ENCODE results near the gene GOLPH3L.
"Not testable (repeated sequence)": the region's sequence is repeated elsewhere in the genome, so short reads cannot be mapped to it uniquely, and the experiment has no call there.

Gene GOLPH3L

DNA sequence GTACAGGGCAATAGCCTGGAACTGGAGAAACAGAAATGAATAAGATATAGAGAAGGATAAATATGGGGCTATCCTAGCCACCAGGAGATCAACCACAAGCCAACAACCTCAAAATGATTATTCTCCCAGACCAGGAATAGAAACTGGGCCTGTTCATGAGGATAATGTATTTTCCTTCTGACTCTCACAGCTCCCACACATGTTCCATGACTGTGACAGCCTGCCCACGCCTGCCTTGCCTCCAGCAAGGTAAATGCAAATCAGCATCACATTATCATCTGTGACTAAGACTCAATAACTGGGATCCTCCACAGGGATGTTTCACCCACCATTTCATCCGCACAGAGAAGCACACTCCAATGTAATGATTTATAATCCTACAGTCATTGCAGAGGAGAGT, 70.8 kb downstream of the GOLPH3L start:
- Histone ChIP-seq H3K9me3 (ENCODE audit: control insufficient read depth, insufficient read depth, low read length) (no peaks in the 10 kb centered on the region), H3K9ac (ENCODE audit: low read depth, low read length) (no peak overlapping the region), H3K4me3 (ENCODE audit: low read depth, low read length) (no peak overlapping the region), H3K27me3 (ENCODE audit: control insufficient read depth, insufficient read depth, low read length) (no peaks in the 10 kb centered on the region), H3K4me1 (ENCODE audit: control insufficient read depth, insufficient read depth, low read length) (peaks cover 7% of the 10 kb centered on the region), H3K36me3 (ENCODE audit: control insufficient read depth, insufficient read depth, low read length) (peaks cover 34% of the 10 kb centered on the region)

- not testable (repeated sequence) for H3K27me3 ChIP-seq (ENCODE audit: control insufficient read depth, insufficient read depth, low read length); H3K4me1 ChIP-seq (ENCODE audit: control insufficient read depth, insufficient read depth, low read length); H3K4me3 ChIP-seq (ENCODE audit: low read depth, low read length); H3K9me3 ChIP-seq (ENCODE audit: control insufficient read depth, insufficient read depth, low read length); H3K9ac ChIP-seq (ENCODE audit: low read depth, low read length)
- peaks cover 45% of the 10 kb centered on the region for H3K36me3 ChIP-seq (ENCODE audit: control insufficient read depth, insufficient read depth, low read length)
Measured at GRCh38 chr1:150624546-150624945, 72.4 kb downstream of the GOLPH3L start.

DNA sequence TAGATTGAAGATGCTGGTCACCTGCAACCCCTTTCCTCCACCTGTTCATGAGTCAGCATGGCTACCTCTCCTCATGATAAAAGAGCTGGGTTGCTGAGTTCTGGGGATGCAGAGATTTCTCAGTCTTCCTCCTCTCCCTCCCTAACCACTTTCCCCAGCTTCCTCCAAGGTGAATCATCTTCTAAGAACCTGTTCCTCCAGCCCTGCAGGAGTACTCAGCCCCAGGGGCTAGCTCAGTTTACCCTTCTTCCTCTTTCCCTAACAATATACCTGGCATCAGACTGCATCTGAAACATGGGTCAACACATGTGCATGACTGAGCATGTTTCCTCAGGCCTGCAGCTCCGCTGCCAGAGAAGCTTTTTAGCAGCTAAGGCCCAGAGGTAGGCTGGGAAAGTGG, 72.8 kb downstream of the GOLPH3L start:
- not testable (repeated sequence) for H3K4me3 ChIP-seq (ENCODE audit: low read depth, low read length); H3K27me3 ChIP-seq (ENCODE audit: control insufficient read depth, insufficient read depth, low read length); H3K9me3 ChIP-seq (ENCODE audit: control insufficient read depth, insufficient read depth, low read length); H3K9ac ChIP-seq (ENCODE audit: low read depth, low read length); H3K4me1 ChIP-seq (ENCODE audit: control insufficient read depth, insufficient read depth, low read length)
- H3K36me3 ChIP-seq (ENCODE audit: control insufficient read depth, insufficient read depth, low read length), result peaks cover 49% of the 10 kb centered on the region

- peak overlapping the region; percentile 24 for H3K9ac ChIP-seq (ENCODE audit: low read depth, low read length)
- H3K4me3 ChIP-seq (ENCODE audit: low read depth, low read length), result no peak overlapping the region
- peaks cover 4% of the 10 kb centered on the region for H3K4me1 ChIP-seq (ENCODE audit: control insufficient read depth, insufficient read depth, low read length)
- H3K36me3 ChIP-seq (ENCODE audit: control insufficient read depth, insufficient read depth, low read length), result peaks cover 52% of the 10 kb centered on the region
- H3K27me3 ChIP-seq (ENCODE audit: control insufficient read depth, insufficient read depth, low read length), result no peaks in the 10 kb centered on the region
- no peaks in the 10 kb centered on the region for H3K9me3 ChIP-seq (ENCODE audit: control insufficient read depth, insufficient read depth, low read length)
Measured at GRCh38 chr1:150622303-150622975, 74.5 kb downstream of the GOLPH3L start.

- H3K4me3 ChIP-seq (ENCODE audit: low read depth, low read length), result no peak overlapping the region
- peaks cover 4% of the 10 kb centered on the region for H3K4me1 ChIP-seq (ENCODE audit: control insufficient read depth, insufficient read depth, low read length)
- no peaks in the 10 kb centered on the region for H3K27me3 ChIP-seq (ENCODE audit: control insufficient read depth, insufficient read depth, low read length)
- peak overlapping the region; percentile 24 for H3K9ac ChIP-seq (ENCODE audit: low read depth, low read length)
- peaks cover 48% of the 10 kb centered on the region for H3K36me3 ChIP-seq (ENCODE audit: control insufficient read depth, insufficient read depth, low read length)
- no peaks in the 10 kb centered on the region for H3K9me3 ChIP-seq (ENCODE audit: control insufficient read depth, insufficient read depth, low read length)
Measured at GRCh38 chr1:150621497-150622302, 75.3 kb downstream of the GOLPH3L start.

DNA sequence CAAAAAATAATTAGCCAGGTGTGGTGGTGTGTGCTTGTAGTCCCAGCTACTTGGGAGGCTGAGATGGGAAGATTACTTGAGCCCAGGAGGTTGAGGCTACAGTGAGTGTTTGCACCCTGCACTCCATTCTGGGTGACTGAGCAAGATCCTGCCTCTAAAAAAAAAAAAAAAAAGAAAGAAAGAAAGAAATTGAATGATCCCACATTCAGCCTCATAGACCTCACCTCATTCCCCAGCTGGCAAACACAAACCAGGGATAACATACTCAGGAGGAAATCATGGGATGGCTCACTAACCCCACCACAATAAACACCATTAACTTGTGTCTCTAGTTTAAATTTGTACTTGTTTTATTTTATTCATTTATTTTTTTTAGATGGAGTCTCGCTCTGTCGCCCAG, 76.0 kb downstream of the GOLPH3L start:
- Histone ChIP-seq H3K9ac (ENCODE audit: low read depth, low read length) (no peak overlapping the region), H3K36me3 (ENCODE audit: control insufficient read depth, insufficient read depth, low read length) (peaks cover 43% of the 10 kb centered on the region), H3K4me3 (ENCODE audit: low read depth, low read length) (no peak overlapping the region)

DNA sequence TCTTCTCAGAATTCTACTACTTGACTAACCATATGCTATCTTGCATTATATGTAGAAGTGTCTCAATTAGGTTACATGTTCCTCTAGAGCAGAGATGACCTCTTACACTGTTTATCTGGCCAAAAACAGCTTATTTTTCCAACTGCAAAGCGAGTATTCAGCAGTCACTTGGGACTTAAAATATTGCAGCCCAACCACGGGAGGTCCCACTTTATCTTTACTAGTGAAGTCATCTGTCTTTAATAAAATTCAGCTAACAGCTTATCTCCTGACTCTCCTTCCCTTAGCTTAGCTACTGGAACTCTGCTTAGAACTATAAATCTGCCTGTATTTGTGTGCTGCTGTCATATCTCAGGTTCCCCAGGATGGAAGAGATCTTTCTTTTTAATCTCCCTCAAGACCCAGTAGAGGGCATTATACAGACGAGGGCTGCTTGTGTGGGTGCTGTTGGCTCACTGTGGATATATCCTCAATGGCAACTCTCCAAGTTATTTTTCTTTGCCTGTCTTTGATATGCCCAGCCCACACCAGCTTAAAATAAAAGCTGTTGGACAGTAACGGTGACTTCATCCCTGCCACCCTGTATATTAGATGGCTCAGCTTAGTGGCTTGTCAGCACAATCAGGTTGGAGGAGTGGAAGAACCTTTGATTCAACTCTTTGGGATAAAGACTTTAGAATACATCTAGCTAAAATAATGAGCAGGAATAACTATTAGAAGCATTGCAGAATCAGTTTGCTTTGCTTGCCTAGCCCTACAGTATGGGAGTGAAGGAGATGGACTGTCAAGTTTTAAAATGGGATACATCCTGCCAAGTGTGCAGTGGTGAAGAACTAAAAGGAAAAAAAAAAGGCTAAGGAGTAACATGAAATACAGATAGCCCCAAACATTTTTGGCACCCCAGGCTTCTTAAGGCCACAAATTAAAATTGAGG, 77.1 kb downstream of the GOLPH3L start:
- peaks cover 4% of the 10 kb centered on the region for H3K4me1 ChIP-seq (ENCODE audit: control insufficient read depth, insufficient read depth, low read length)
- no peaks in the 10 kb centered on the region for H3K27me3 ChIP-seq (ENCODE audit: control insufficient read depth, insufficient read depth, low read length)
- H3K36me3 ChIP-seq (ENCODE audit: control insufficient read depth, insufficient read depth, low read length), result peaks cover 38% of the 10 kb centered on the region
- no peaks in the 10 kb centered on the region for H3K9me3 ChIP-seq (ENCODE audit: control insufficient read depth, insufficient read depth, low read length)
- H3K9ac ChIP-seq (ENCODE audit: low read depth, low read length), result no peak overlapping the region
- no peak overlapping the region for H3K4me3 ChIP-seq (ENCODE audit: low read depth, low read length)

More for the DNA sequence above, 76.0 kb downstream of the GOLPH3L start:
- Histone ChIP-seq H3K27me3 (ENCODE audit: control insufficient read depth, insufficient read depth, low read length) (no peaks in the 10 kb centered on the region), H3K9me3 (ENCODE audit: control insufficient read depth, insufficient read depth, low read length) (no peaks in the 10 kb centered on the region), H3K4me1 (ENCODE audit: control insufficient read depth, insufficient read depth, low read length) (peaks cover 4% of the 10 kb centered on the region)

DNA sequence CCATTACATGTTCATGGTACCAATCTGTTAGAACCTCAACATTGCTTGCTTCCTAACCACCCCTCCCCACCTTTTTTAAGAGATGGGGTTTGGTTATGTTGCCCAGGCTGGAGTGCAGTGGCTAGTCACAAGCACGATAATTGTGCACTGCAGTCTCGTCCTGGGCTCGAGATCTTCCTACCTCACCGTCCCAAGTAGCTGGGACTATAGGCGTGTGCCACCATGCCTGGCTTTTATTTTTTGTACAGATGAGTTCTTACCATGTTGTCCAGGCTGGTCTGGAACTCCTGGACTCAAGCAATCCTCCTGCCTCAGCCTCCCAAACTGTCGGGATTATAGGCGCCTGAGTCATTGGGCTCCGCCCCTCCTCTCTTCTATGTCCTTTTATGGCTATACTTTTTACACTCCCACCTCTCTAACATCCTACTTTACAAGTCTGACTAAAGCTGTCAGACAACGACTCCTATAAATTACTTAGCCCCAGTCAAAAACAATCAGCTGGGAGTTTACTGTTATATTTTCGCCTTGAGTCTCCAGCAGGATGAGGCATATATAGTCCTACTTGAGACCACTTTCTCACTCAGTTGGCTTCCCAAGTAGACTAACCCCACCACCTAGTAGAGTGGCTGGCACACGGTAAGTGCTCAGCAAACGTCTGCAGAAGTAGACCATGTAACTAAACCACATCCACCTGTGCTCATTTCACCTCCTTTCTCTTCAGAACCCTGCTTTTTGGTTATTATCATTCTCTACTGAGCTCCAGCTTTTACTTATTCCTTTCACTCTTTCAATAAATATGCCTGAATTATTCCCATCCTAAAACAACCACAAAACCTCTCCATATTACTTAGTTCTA, 81.4 kb downstream of the GOLPH3L start:
- no peak overlapping the region for H3K9ac ChIP-seq (ENCODE audit: low read depth, low read length)
- no peaks in the 10 kb centered on the region for H3K27me3 ChIP-seq (ENCODE audit: control insufficient read depth, insufficient read depth, low read length)
- no peaks in the 10 kb centered on the region for H3K9me3 ChIP-seq (ENCODE audit: control insufficient read depth, insufficient read depth, low read length)
- no peak overlapping the region for H3K4me3 ChIP-seq (ENCODE audit: low read depth, low read length)
- peaks cover 25% of the 10 kb centered on the region for H3K36me3 ChIP-seq (ENCODE audit: control insufficient read depth, insufficient read depth, low read length)
- H3K4me1 ChIP-seq (ENCODE audit: control insufficient read depth, insufficient read depth, low read length), result peaks cover 3% of the 10 kb centered on the region

DNA sequence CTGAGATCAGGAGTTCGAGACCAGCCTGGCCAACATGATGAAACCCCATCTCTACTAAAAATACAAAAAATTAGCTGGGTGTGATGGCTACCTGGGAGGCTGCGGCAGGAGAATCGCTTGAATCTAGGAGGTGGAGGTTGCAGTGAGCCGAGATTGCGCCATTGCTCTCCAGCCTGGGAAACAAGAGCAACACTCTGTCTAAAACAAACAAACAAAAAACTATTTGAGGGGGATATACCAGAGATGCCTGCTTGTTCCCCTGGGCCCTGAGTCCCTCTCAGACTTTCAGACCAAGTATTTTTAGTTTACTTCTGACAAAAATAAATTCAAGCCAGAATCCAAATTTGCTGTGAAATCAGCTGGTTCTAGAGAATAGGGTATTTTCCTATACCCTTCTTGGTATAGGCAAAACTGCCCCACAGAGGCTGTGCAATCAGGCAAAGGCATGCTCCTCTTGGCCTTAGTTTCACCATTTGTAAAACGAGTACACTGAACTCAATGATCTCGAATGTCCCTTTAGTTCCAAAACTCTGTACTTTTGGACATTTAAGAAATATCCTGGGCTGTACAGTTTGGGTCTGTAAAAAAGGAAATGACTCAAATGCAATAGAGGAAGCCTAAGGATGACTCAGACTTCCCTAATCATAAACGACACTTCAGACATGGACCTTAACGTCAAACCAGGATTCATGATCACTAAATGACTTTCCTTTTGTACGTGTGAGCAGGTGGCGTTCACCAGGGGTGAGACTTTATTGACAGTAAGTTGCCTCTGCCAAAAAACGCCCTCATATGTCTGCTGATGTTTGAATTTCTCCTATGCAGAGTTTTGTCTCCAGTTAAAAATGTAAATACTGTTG, 83.7 kb downstream of the GOLPH3L start:
- peaks cover 8% of the 10 kb centered on the region for H3K36me3 ChIP-seq (ENCODE audit: control insufficient read depth, insufficient read depth, low read length)
- H3K9ac ChIP-seq (ENCODE audit: low read depth, low read length), result no peak overlapping the region
- H3K4me1 ChIP-seq (ENCODE audit: control insufficient read depth, insufficient read depth, low read length), result peaks cover 3% of the 10 kb centered on the region
- H3K4me3 ChIP-seq (ENCODE audit: low read depth, low read length), result no peak overlapping the region
- H3K9me3 ChIP-seq (ENCODE audit: control insufficient read depth, insufficient read depth, low read length), result no peaks in the 10 kb centered on the region
- no peaks in the 10 kb centered on the region for H3K27me3 ChIP-seq (ENCODE audit: control insufficient read depth, insufficient read depth, low read length)

DNA sequence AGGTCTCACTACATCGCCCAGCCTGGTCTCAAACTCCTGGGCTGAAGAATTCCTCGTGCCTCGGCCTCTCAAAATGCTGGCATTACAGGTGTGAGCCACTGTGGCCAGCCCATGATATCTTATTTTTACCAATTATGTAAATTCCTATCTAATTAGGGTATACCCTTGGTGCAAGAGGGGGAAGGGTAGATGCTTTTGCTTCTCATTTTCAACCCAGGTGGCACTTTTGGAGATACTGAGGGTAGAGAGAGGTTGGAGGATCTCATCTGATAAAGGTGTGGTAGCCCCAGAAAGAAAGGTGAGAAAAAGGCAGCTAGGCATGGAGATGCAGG, 85.0 kb downstream of the GOLPH3L start:
- H3K4me1 ChIP-seq (ENCODE audit: control insufficient read depth, insufficient read depth, low read length), result peaks cover 3% of the 10 kb centered on the region
- H3K9me3 ChIP-seq (ENCODE audit: control insufficient read depth, insufficient read depth, low read length), result no peaks in the 10 kb centered on the region
- H3K36me3 ChIP-seq (ENCODE audit: control insufficient read depth, insufficient read depth, low read length), result peaks cover 8% of the 10 kb centered on the region
- no peak overlapping the region for H3K4me3 ChIP-seq (ENCODE audit: low read depth, low read length)
- no peak overlapping the region for H3K9ac ChIP-seq (ENCODE audit: low read depth, low read length)
- H3K27me3 ChIP-seq (ENCODE audit: control insufficient read depth, insufficient read depth, low read length), result no peaks in the 10 kb centered on the region
